NT2/D1 (cell line): Measurements from ENCODE around the gene MICALL2.

Source experiments
- SUZ12 ChIP-seq: IDR thresholded peaks from 2 replicates; pipeline ENCODE4 v1.6.1; 2011; ENCODE audit not compliant: insufficient read length, insufficient read depth; ENCODE audit errors: extremely low read depth
- YY1 ChIP-seq: IDR thresholded peaks from 2 replicates; pipeline ENCODE4 v1.6.1; 2011; ENCODE audit not compliant: insufficient read length, insufficient read depth
- ZNF274 ChIP-seq: IDR thresholded peaks from 2 replicates; pipeline ENCODE4 v1.6.1; 2011; ENCODE audit warnings: mild to moderate bottlenecking, low read depth, low read length

DNA sequence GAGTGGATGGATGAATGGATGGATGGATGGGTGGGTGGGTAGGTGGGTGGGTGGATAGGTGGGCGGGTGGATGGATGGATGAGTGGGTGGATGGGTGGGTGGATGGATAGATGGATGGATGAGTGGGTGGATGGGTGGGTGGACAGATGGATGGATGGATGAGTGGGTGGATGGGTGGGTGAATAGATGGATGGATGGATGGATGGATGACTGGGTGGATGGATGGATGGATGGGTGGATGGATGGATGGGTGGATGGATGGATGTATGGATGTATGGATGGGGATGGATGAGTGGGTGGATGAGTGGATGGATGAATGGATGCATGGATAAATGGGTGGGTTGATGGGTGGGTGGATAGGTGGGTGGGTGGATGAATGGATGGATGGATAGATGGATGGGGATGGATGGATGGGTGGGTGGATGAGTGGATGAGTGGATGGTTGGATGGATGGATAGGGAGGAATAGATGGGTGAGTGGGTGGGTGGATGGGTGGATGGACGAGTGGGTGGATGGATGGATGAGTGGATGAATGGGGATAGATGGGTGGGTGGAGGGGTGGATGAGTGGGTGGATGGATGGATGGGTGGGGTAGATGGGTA lies 43.8 kb downstream of the MICALL2 start:
- TF ChIP-seq ZNF274 (no peak), YY1 (no peak), SUZ12 (no peak)
